Left lung (tissue), 10 donors: ENCODE results near the gene PLEKHD1. TPM values are rescaled to one million over a fixed set of nuclear protein-coding genes. Genes with fewer than 3 reads are reported as not detected.
"Not testable (repeated sequence)": the region's sequence is repeated elsewhere in the genome, so short reads cannot be mapped to it uniquely, and the experiment has no call there.

Experiments used
- ATAC-seq: fragments of 200-7000 bp; cut with Tn5 transposase; one replicate; pipeline ENCODE4 v1.9.1; 2020; ENCODE audit warnings: moderate library complexity
- DNase-seq, 4 donors: peaks; one replicate each; pipeline ENCODE4 v3.0.0-alpha.2; 2013 to 2020
- H3K27ac ChIP-seq, 2 donors: fragments of 200-600 bp; sonication (generic) in 1 of 2; one replicate each; pipeline versions ENCODE4 v1.5.0 to v1.8.0; 2020 to 2021
- H3K27me3 ChIP-seq, 2 donors: fragments of 200-600 bp; sonication (generic) in 1 of 2; one replicate each; pipeline versions ENCODE4 v1.5.0 to v1.8.0; 2020 to 2021
- H3K36me3 ChIP-seq, 2 donors: fragments of 200-600 bp; sonication (generic) in 1 of 2; one replicate each; pipeline versions ENCODE4 v1.5.0 to v1.8.0; 2020 to 2021
- H3K4me1 ChIP-seq, 2 donors: fragments of 200-600 bp; one replicate each; pipeline ENCODE4 v1.8.0; 2021
- H3K4me3 ChIP-seq, 2 donors: fragments of 200-600 bp; sonication (generic) in 1 of 2; one replicate each; pipeline versions ENCODE4 v1.5.0 to v1.8.0; 2020 to 2021; ENCODE audit warnings: mild to moderate bottlenecking in 1 of 2
- H3K9me3 ChIP-seq, 2 donors: fragments of 200-600 bp; sonication (generic) in 1 of 2; one replicate each; pipeline versions ENCODE4 v1.5.0 to v1.8.0; 2020 to 2021
- CTCF ChIP-seq, 2 donors: fragments of 200-600 bp; sonication (generic) in 1 of 2; IDR thresholded peaks; one replicate each; pipeline versions ENCODE4 v1.5.0 to v1.8.0; 2021; ENCODE audit warnings: antibody characterized with exemption in 2 of 2
- intact Hi-C, 2 donors: fragments of 100-400 bp; cut with DNase I; formaldehyde crosslinking; loops; one replicate each; pipeline versions ENCODE4 v1.11.2 to v1.14.2; 2022
- polyA plus RNA-seq, 6 donors: library from polyadenylated mRNA; unstranded; fragments of 120-200 nt; gene quantifications; one replicate each; pipeline ENCODE4 v1.2.1, GENCODE V29; 2013; ENCODE audit not compliant: insufficient read length in 6 of 6
- total RNA-seq, 2 donors: library from RNA; stranded (reverse); fragmentation: NEBNext Ultra II Directional; extraction: Animal tissue kit (Norgen Biotek cat#: 25700); gene quantifications; one replicate each; pipeline ENCODE4 v1.2.1, GENCODE V29; 2021
- donor health status: DM: no; HTN: yes; CAD: no.
- donor health status: DM: no; HTN: no; CAD: no.

The PLEKHD1 gene
- total and polyA plus RNA-seq, 8 donors: 0.11 to 0.61 (median 0.18) TPM

- no peak for ATAC-seq
- H3K36me3 ChIP-seq: no peaks in the 10 kb centered on the region
Measured at GRCh38 chr14:69473260-69473659, 11.3 kb upstream of the PLEKHD1 start.

GRCh38 chr14:69473946-69474345 is 10.6 kb upstream of the PLEKHD1 start:
- H3K4me1 ChIP-seq: peaks cover 0 to 4% of the 10 kb centered on the region in 2 donors
- no peaks in the 10 kb centered on the region for H3K27me3 ChIP-seq
- no peaks in the 10 kb centered on the region for H3K9me3 ChIP-seq
- intact Hi-C loops: no loop called here
- TF ChIP-seq CTCF (IDR thresholded peaks at IDR 0.05): no peak
- no peak overlapping the region for H3K4me3 ChIP-seq
- H3K27ac ChIP-seq: no peak overlapping the region
- DNase-seq (no peak), ATAC-seq (no peak)
- no peaks in the 10 kb centered on the region for H3K36me3 ChIP-seq

More at GRCh38 chr14:69473260-69473659, 11.3 kb upstream of the PLEKHD1 start:
- Histone ChIP-seq H3K4me3 (no peak overlapping the region), H3K4me1 (peaks cover 0 to 6% of the 10 kb centered on the region in 2 donors), H3K27me3 (no peaks in the 10 kb centered on the region), H3K9me3 (no peaks in the 10 kb centered on the region), H3K27ac (no peak overlapping the region)
- intact Hi-C loops: no loop called here
- no peak for TF ChIP-seq CTCF (IDR thresholded peaks at IDR 0.05)
- DNase-seq: no peak

GRCh38 chr14:69475194-69475818 is 9.2 kb upstream of the PLEKHD1 start:
- peak in 1 of 4 donors; percentile 6 for DNase-seq
- no peaks in the 10 kb centered on the region for H3K4me1 ChIP-seq
- peak; percentile 78 for ATAC-seq
- H3K27me3 ChIP-seq: peaks cover 0 to under 1% of the 10 kb centered on the region in 2 donors
- H3K9me3 ChIP-seq: no peaks in the 10 kb centered on the region
- H3K36me3 ChIP-seq: no peaks in the 10 kb centered on the region
- no peak overlapping the region for H3K27ac ChIP-seq
- no peak overlapping the region for H3K4me3 ChIP-seq
- intact Hi-C loops: no loop called here
- no peak for TF ChIP-seq CTCF (IDR thresholded peaks at IDR 0.05)

- H3K36me3 ChIP-seq, DNase-seq, ATAC-seq, H3K27ac ChIP-seq, H3K27me3 ChIP-seq, H3K4me3 ChIP-seq, H3K9me3 ChIP-seq, H3K4me1 ChIP-seq, intact Hi-C loops: not testable (repeated sequence)
Measured at GRCh38 chr14:69476824-69477450, 7.6 kb upstream of the PLEKHD1 start.

- DNase-seq, intact Hi-C loops, ATAC-seq, H3K4me1 ChIP-seq, H3K36me3 ChIP-seq, H3K27ac ChIP-seq, H3K9me3 ChIP-seq, H3K4me3 ChIP-seq: not testable (repeated sequence)
- peaks cover 3 to 18% of the 10 kb centered on the region in 2 donors for H3K27me3 ChIP-seq
Measured at GRCh38 chr14:69478055-69478454, 6.5 kb upstream of the PLEKHD1 start.

- H3K36me3 ChIP-seq: no peaks in the 10 kb centered on the region
- H3K9me3 ChIP-seq: no peaks in the 10 kb centered on the region
- H3K4me1 ChIP-seq: peaks cover 12 to 14% of the 10 kb centered on the region in 2 donors
- H3K27ac ChIP-seq: no peak overlapping the region
- TF ChIP-seq CTCF (IDR thresholded peaks at IDR 0.05): no peak
- DNase-seq (no peak), ATAC-seq (no peak)
- intact Hi-C loops: no loop called here
- peaks cover 20 to 35% of the 10 kb centered on the region in 2 donors for H3K27me3 ChIP-seq
- no peak overlapping the region for H3K4me3 ChIP-seq
Measured at GRCh38 chr14:69479696-69480095, 4.8 kb upstream of the PLEKHD1 start.
